ENCODE measurements around the gene TMOD3. TPM values are rescaled to one million over a fixed set of nuclear protein-coding genes. Genes with fewer than 3 reads are reported as not detected.

The TMOD3 gene
- total and polyA plus RNA-seq, 7 donors: 1.8 to 22.6 (median 7.4) TPM

- intact Hi-C loops (cut with DNase I): no loop called here
- DNase-seq (no peak), ATAC-seq (no peak)
- peaks cover 32% of the 10 kb centered on the region for H3K4me1 ChIP-seq
- H3K36me3 ChIP-seq (ENCODE audit: insufficient read depth in 1 of 2, low read depth in 1 of 2): no peaks in the 10 kb centered on the region
- TF ChIP-seq, protein P1, sequence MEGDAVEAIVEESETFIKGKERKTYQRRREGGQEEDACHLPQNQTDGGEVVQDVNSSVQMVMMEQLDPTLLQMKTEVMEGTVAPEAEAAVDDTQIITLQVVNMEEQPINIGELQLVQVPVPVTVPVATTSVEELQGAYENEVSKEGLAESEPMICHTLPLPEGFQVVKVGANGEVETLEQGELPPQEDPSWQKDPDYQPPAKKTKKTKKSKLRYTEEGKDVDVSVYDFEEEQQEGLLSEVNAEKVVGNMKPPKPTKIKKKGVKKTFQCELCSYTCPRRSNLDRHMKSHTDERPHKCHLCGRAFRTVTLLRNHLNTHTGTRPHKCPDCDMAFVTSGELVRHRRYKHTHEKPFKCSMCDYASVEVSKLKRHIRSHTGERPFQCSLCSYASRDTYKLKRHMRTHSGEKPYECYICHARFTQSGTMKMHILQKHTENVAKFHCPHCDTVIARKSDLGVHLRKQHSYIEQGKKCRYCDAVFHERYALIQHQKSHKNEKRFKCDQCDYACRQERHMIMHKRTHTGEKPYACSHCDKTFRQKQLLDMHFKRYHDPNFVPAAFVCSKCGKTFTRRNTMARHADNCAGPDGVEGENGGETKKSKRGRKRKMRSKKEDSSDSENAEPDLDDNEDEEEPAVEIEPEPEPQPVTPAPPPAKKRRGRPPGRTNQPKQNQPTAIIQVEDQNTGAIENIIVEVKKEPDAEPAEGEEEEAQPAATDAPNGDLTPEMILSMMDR (IDR thresholded peaks at IDR 0.05): no peak
- no peak overlapping the region for H3K27ac ChIP-seq
- H3K9me3 ChIP-seq: no peaks in the 10 kb centered on the region
- WGBS, 3 donors: 73 to 85% (median 77%) methylated on average over 3 of the region's 3 CpGs
- no peak overlapping the region for H3K4me3 ChIP-seq
- no peaks in the 10 kb centered on the region for H3K27me3 ChIP-seq (ENCODE audit: insufficient read depth in 3 of 3, low read length in 2 of 3)
Measured at GRCh38 chr15:51846066-51846462, 16.6 kb downstream of the TMOD3 start.

GRCh38 chr15:51846463-51847230 lies 17.2 kb downstream of the TMOD3 start:
- Histone ChIP-seq H3K36me3 (ENCODE audit: insufficient read depth in 1 of 2, low read depth in 1 of 2) (no peaks in the 10 kb centered on the region), H3K4me3 (no peak overlapping the region), H3K4me1 (peaks cover 32% of the 10 kb centered on the region), H3K27me3 (ENCODE audit: insufficient read depth in 3 of 3, low read length in 2 of 3) (no peaks in the 10 kb centered on the region), H3K27ac (no peak overlapping the region), H3K9me3 (no peaks in the 10 kb centered on the region)
- 56 to 60% (median 59%) methylated on average over 3 of the region's 3 CpGs for WGBS, 3 donors
- ATAC-seq: no peak
- DNase-seq: no peak
- intact Hi-C loops (cut with DNase I): no loop called here
- TF ChIP-seq, protein P1 (IDR thresholded peaks at IDR 0.05): no peak

DNA sequence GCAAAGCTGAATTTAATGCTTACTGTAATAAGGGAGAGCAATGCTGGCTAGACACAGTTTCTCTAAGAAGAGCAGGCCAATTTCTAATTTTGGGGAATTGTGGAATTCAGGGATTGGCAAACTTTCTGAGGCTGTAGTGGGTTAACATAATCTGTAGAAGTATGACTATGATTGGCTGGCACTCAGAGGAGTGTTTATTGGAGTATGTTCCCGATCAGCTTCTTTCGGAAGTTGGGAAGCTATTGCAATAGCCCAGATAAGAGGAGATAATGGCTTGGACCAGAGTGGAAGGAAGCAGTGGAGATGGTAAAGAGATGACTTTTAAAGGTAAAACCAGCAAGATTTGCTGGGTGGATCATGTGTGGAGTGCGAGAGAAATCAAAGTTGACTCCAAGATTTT lies 19.4 kb downstream of the TMOD3 start:
- Histone ChIP-seq H3K27me3 (ENCODE audit: insufficient read depth in 3 of 3, low read length in 2 of 3) (no peaks in the 10 kb centered on the region), H3K27ac (no peak overlapping the region), H3K4me1 (peaks cover 29% of the 10 kb centered on the region), H3K9me3 (no peaks in the 10 kb centered on the region), H3K4me3 (no peak overlapping the region), H3K36me3 (ENCODE audit: insufficient read depth in 1 of 2, low read depth in 1 of 2) (no peaks in the 10 kb centered on the region)
- intact Hi-C loops (cut with DNase I): no loop called here
- ATAC-seq: no peak
- TF ChIP-seq, protein P1 (IDR thresholded peaks at IDR 0.05): no peak
- no peak for DNase-seq
- 57 to 70% (median 66%) methylated on average over 3 of the region's 3 CpGs for WGBS, 3 donors

GRCh38 chr15:51849860-51850259 lies 20.4 kb downstream of the TMOD3 start:
- Histone ChIP-seq H3K36me3 (ENCODE audit: insufficient read depth in 1 of 2, low read depth in 1 of 2) (no peaks in the 10 kb centered on the region), H3K9me3 (no peaks in the 10 kb centered on the region), H3K27me3 (ENCODE audit: insufficient read depth in 3 of 3, low read length in 2 of 3) (no peaks in the 10 kb centered on the region), H3K27ac (no peak overlapping the region), H3K4me1 (peaks cover 21% of the 10 kb centered on the region), H3K4me3 (no peak overlapping the region)
- WGBS, 3 donors: 80 to 86% (median 81%) methylated on average over 3 of the region's 3 CpGs
- intact Hi-C loops (cut with DNase I): no loop called here
- DNase-seq (no peak), ATAC-seq (no peak)
- TF ChIP-seq, protein P1 (IDR thresholded peaks at IDR 0.05): no peak

DNA sequence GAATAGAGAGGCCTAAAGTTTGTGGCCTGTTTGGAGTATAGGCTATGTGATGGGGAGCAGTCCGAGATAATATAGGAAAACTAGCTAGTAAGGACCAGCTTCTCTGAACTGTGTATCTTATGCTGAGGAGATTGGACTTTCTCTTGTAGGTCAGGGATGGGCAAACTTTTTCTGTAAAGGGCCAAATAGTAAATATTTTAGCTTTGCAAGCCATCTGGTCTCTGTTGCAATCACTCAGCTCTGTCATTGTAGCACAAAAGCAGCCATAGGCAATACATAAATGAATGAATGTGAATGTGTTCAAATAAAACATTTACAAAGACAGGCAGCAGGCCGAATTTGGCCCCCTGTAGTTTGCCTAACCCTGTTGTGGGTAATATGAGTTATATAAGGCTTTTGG lies 24.5 kb downstream of the TMOD3 start:
- Histone ChIP-seq H3K4me1 (peaks cover 10% of the 10 kb centered on the region), H3K9me3 (no peaks in the 10 kb centered on the region), H3K4me3 (no peak overlapping the region), H3K27me3 (ENCODE audit: insufficient read depth in 3 of 3, low read length in 2 of 3) (no peaks in the 10 kb centered on the region), H3K36me3 (ENCODE audit: insufficient read depth in 1 of 2, low read depth in 1 of 2) (no peaks in the 10 kb centered on the region), H3K27ac (no peak overlapping the region)
- TF ChIP-seq, protein P1 (IDR thresholded peaks at IDR 0.05): no peak
- no peak for ATAC-seq
- intact Hi-C loops (cut with DNase I): no loop called here
- no peak for DNase-seq
- WGBS, 3 donors: 92 to 99% (median 94%) methylated on average over 2 of the region's 2 CpGs
